HepG2 (cell line): Measurements from ENCODE around the gene ST6GALNAC4. TPM values are rescaled to one million over a fixed set of nuclear protein-coding genes. Genes with fewer than 3 reads are reported as not detected.

Source experiments
- ATAC-seq: fragments of 200-7000 bp; cut with Tn5 transposase; 3 replicates; pipeline ENCODE4 v1.9.1; 2020; ENCODE audit warnings: mild to moderate bottlenecking, moderate library complexity
- BruUV-seq: library from RNA; stranded (reverse); fragments of 400-500 nt; replicated peaks from 2 replicates; lab custom pipeline; 2021; lab: Mats Ljungman, UMichigan
- CTCF ChIA-PET: fragments of 300-600 bp; formaldehyde crosslinking; extraction: SDS; loops from one replicate; lab custom pipeline; 2021; ENCODE audit warnings: low total read pairs, inconsistent platforms, low intra/inter-chr PET ratio; lab: Yijun Ruan, JAX
- POLR2A ChIA-PET: fragments of 350-600 bp; sonication (Branson Sonifier 250); formaldehyde crosslinking; loops from one replicate; lab custom pipeline; 2020; ENCODE audit warnings: antibody characterized with exemption, inconsistent platforms; lab: Yijun Ruan, JAX
- DNase-seq: peaks from one replicate; pipeline ENCODE4 v3.0.0-alpha.2; 2015; ENCODE audit warnings: low spot score
- FAIRE-seq: peaks from 3 replicates; lab custom pipeline; 2011; peaks lifted over from hg19 to GRCh38; lab: Jason Lieb, UNC
- H2AFZ ChIP-seq: one replicate; pipeline ENCODE4 v1.6.1; 2011; ENCODE audit warnings: low read length, inconsistent platforms
- H3K27ac ChIP-seq: fragments of 300-600 bp; 3 replicates; pipeline ENCODE4 v1.8.0; 2011; ENCODE audit warnings: mixed run types, mild to moderate bottlenecking, mixed read lengths, low read length, inconsistent platforms; ENCODE audit not compliant: insufficient read depth; ENCODE audit errors: extremely low read length
- H3K27me3 ChIP-seq, 2 experiments: fragments of 200-600 bp in 1 of 2; 2 replicates in 1 of 2; 3 replicates in 1 of 2; pipeline versions ENCODE4 v1.6.0 to v1.8.0; 2011; ENCODE audit warnings: low read length in 2 of 2, mild to moderate bottlenecking in 2 of 2, moderate library complexity in 2 of 2, inconsistent platforms in 1 of 2; ENCODE audit not compliant: insufficient read depth in 2 of 2, control insufficient read depth in 1 of 2
- H3K36me3 ChIP-seq, 2 experiments: fragments of 200-600 bp in 1 of 2; replicated peaks in 1 of 2; 2 replicates in 1 of 2; 3 replicates in 1 of 2; pipeline versions ENCODE4 v1.5.1 to v1.8.0; 2011; ENCODE audit warnings: low read length in 2 of 2, inconsistent platforms in 1 of 2; ENCODE audit not compliant: insufficient read depth in 2 of 2, control insufficient read depth in 1 of 2
- H3K4me1 ChIP-seq: 2 replicates; pipeline ENCODE4 v1.5.1; 2012; ENCODE audit warnings: low read length, inconsistent platforms; ENCODE audit not compliant: insufficient read depth
- H3K4me2 ChIP-seq: 2 replicates; pipeline ENCODE4 v1.6.0; 2011; ENCODE audit warnings: low read depth, low read length, inconsistent platforms
- H3K4me3 ChIP-seq, 3 experiments: fragments of 200-600 bp in 1 of 3; sonication (generic), shearing (Covaris generic) in 1 of 3; replicated peaks in 1 of 3; 2 replicates each; pipeline ENCODE4 v1.5.1; 2011 to 2016; ENCODE audit warnings: low read length in 3 of 3, inconsistent platforms in 2 of 3, low read depth in 2 of 3, mild to moderate bottlenecking in 2 of 3, control low read depth in 1 of 3, mixed read lengths in 1 of 3; ENCODE audit not compliant: insufficient read depth in 1 of 3
- H3K79me2 ChIP-seq: one replicate; pipeline ENCODE4 v1.6.1; 2011; ENCODE audit warnings: low read length, inconsistent platforms; ENCODE audit not compliant: insufficient read depth
- H3K9ac ChIP-seq: 2 replicates; pipeline ENCODE4 v1.6.0; 2011; ENCODE audit warnings: mild to moderate bottlenecking, low read depth, low read length, inconsistent platforms; ENCODE audit not compliant: insufficient read depth
- H3K9me3 ChIP-seq: 2 replicates; pipeline ENCODE4 v1.5.1; 2012; ENCODE audit warnings: mild to moderate bottlenecking, low read length
- H4K20me1 ChIP-seq: 2 replicates; pipeline ENCODE4 v1.6.0; 2011; ENCODE audit warnings: inconsistent platforms, mild to moderate bottlenecking, low read length, moderate library complexity; ENCODE audit not compliant: insufficient read depth
- AHR ChIP-seq: IDR thresholded peaks from 2 replicates; pipeline ENCODE4 v1.6.1; 2018; ENCODE audit warnings: missing genetic modification reagents, missing compliant biosample characterization
- ATM ChIP-seq: fragments of 450-650 bp; IDR thresholded peaks from 2 replicates; pipeline ENCODE4 v1.7.1; 2017; ENCODE audit warnings: mild to moderate bottlenecking, borderline replicate concordance
- FOXM1 ChIP-seq: sonication (generic); formaldehyde crosslinking; IDR thresholded peaks from 2 replicates; pipeline ENCODE4 v1.5.0; 2020; ENCODE audit warnings: missing genetic modification reagents
- IRX3 ChIP-seq: sonication (generic); formaldehyde crosslinking; IDR thresholded peaks from 2 replicates; pipeline ENCODE4 v1.8.1; 2023; ENCODE audit warnings: mild to moderate bottlenecking, low read depth, missing genetic modification reagents, borderline replicate concordance
- KDM2A ChIP-seq: sonication (generic); formaldehyde crosslinking; IDR thresholded peaks from 2 replicates; pipeline ENCODE4 v1.4.0; 2020; ENCODE audit warnings: low read depth, missing genetic modification reagents, borderline replicate concordance
- KLF11 ChIP-seq: IDR thresholded peaks from 2 replicates; pipeline ENCODE4 v1.6.1; 2016; ENCODE audit warnings: missing compliant biosample characterization
- KMT2B ChIP-seq: IDR thresholded peaks from 2 replicates; pipeline ENCODE4 v1.6.1; 2016; ENCODE audit warnings: missing genetic modification reagents, missing compliant biosample characterization
- MED1 ChIP-seq: sonication (generic); formaldehyde crosslinking; IDR thresholded peaks from 2 replicates; pipeline ENCODE4 v1.4.0; 2020; ENCODE audit warnings: missing genetic modification reagents
- MNT ChIP-seq: fragments of 450-650 bp; IDR thresholded peaks from 2 replicates; pipeline ENCODE4 v1.6.1; 2016
- MYC ChIP-seq: sonication (generic); formaldehyde crosslinking; IDR thresholded peaks from 2 replicates; pipeline ENCODE4 v1.9.0; 2021; ENCODE audit warnings: missing genetic modification reagents, borderline replicate concordance
- RELA ChIP-seq: sonication (generic); formaldehyde crosslinking; IDR thresholded peaks from 2 replicates; pipeline ENCODE4 v1.4.0; 2020; ENCODE audit warnings: missing genetic modification reagents
- SRSF9 ChIP-seq: fragments of 200-400 bp; formaldehyde crosslinking; IDR thresholded peaks from 2 replicates; pipeline ENCODE4 v1.6.1; 2018; ENCODE audit warnings: borderline replicate concordance, mild to moderate bottlenecking, low read depth, low read length; ENCODE audit not compliant: insufficient read depth, poor library complexity, severe bottlenecking
- XBP1 ChIP-seq: sonication (generic); formaldehyde crosslinking; IDR thresholded peaks from 2 replicates; pipeline ENCODE4 v1.5.0; 2020; ENCODE audit warnings: missing genetic modification reagents
- ZBTB25 ChIP-seq: IDR thresholded peaks from 2 replicates; pipeline ENCODE4 v1.6.1; 2018; ENCODE audit warnings: missing genetic modification reagents
- ZNF20 ChIP-seq: sonication (generic); formaldehyde crosslinking; IDR thresholded peaks from 2 replicates; pipeline ENCODE4 v1.4.0; 2020; ENCODE audit warnings: mild to moderate bottlenecking, moderate library complexity, missing genetic modification reagents
- ZNF382 ChIP-seq: sonication (generic); formaldehyde crosslinking; IDR thresholded peaks from 2 replicates; pipeline ENCODE4 v1.5.0; 2020; ENCODE audit warnings: missing genetic modification reagents, mild to moderate bottlenecking, borderline replicate concordance
- ZNF557 ChIP-seq: sonication (generic); formaldehyde crosslinking; IDR thresholded peaks from 2 replicates; pipeline ENCODE4 v1.4.0; 2020; ENCODE audit warnings: missing genetic modification reagents
- WGBS: methylation state at CpG from one replicate; pipeline ENCODE4 v1.1.6; 2017; ENCODE audit warnings: low lambda C conversion rate; 5-methylcytosine and 5-hydroxymethylcytosine counted together
- in situ Hi-C: cut with HindIII; loops from 2 replicates; pipeline ENCODE4 v1.10.0; 2017; ENCODE audit warnings: low pct_unique_long_range_greater_than_20kb; ENCODE audit not compliant: extremely low pct_ligation_motif_present
- intact Hi-C: fragments of 100-400 bp; cut with micrococcal nuclease; formaldehyde crosslinking; loops from one replicate; pipeline ENCODE4 v1.10.0; 2022; ENCODE audit not compliant: unreplicated experiment
- polyA plus RNA-seq, 8 experiments: library from polyadenylated mRNA; depleted of rRNA in 3 of 8; stranded (reverse) in 7 of 8; unstranded in 1 of 8; fragments of >200 nt; fragmentation: Illumina TruSeq in 4 of 8; extraction: Trizol in 4 of 8; gene quantifications; 2 replicates each; pipeline versions ENCODE4 v1.2.1 to v1.2.3, GENCODE V29; 2011 to 2016; ENCODE audit warnings: low read depth in 4 of 8, missing spikeins in 1 of 8, mixed read lengths in 1 of 8; ENCODE audit not compliant: insufficient read depth in 1 of 8
- total RNA-seq, 5 experiments: library from RNA; depleted of rRNA; stranded (reverse); fragments of >200 nt; fragmentation: Illumina TruSeq; extraction: Trizol; gene quantifications; 2 replicates each; pipeline ENCODE4 v1.2.3, GENCODE V29; 2016; ENCODE audit warnings: low read depth in 1 of 5

ST6GALNAC4 gene
- total and polyA plus RNA-seq, 2 of the 13 experiments (the other 11 are each of a cell fraction or from before 2014, with no cell fraction given): 18.8 to 27.7 TPM

- in situ Hi-C loops (no loop called here), intact Hi-C loops (no loop called here)
- Histone ChIP-seq H3K27ac (no peak overlapping the region), H3K9ac (no peak overlapping the region), H3K4me1 (peaks cover 51% of the 10 kb centered on the region), H3K79me2 (peaks cover 87% of the 10 kb centered on the region), H3K27me3 (no peaks in the 10 kb centered on the region), H3K36me3 (peaks cover 0 to 9% of the 10 kb centered on the region in 2 experiments; a peak in 3 of 5 replicates), H2AFZ (no peak overlapping the region), H3K4me3 (no peak overlapping the region), H3K4me2 (no peak overlapping the region), H3K9me3 (no peaks in the 10 kb centered on the region), H4K20me1 (0 out of 2 replicates have a peak, but pooled peaks cover 3% of the 10 kb centered on the region)
- WGBS: 97% methylated on average over 4 of the region's 4 CpGs
- ChIA-PET CTCF (no interaction called here), POLR2A (no interaction called here)
- FAIRE-seq: no peak
- no peak for TF ChIP-seq XBP1 (CRISPR knock-in tag)
- no peak for TF ChIP-seq MED1 (CRISPR knock-in tag)
- no peak for TF ChIP-seq FOXM1 (CRISPR knock-in tag)
- TF ChIP-seq ZBTB25 (CRISPR knock-in tag): no peak
- no peak for TF ChIP-seq KMT2B (CRISPR knock-in tag)
- TF ChIP-seq ZNF382 (CRISPR knock-in tag): no peak
- DNase-seq: no peak
- BruUV-seq: no TSS peak
- ATAC-seq: no peak
These were observed 42.6 kb upstream of the ST6GALNAC4 start for GRCh38 chr9:127959398-127959797.

GRCh38 chr9:127958728-127959127, 41.9 kb upstream of the ST6GALNAC4 start:
- Histone ChIP-seq H2AFZ (no peak overlapping the region), H3K4me1 (peaks cover 51% of the 10 kb centered on the region), H3K4me2 (no peak overlapping the region), H3K36me3 (peaks cover 0 to 9% of the 10 kb centered on the region in 2 experiments; a peak in 3 of 5 replicates), H3K9ac (no peak overlapping the region), H3K79me2 (peaks cover 87% of the 10 kb centered on the region), H3K9me3 (no peaks in the 10 kb centered on the region), H4K20me1 (0 out of 2 replicates have a peak, but pooled peaks cover 3% of the 10 kb centered on the region), H3K27me3 (no peaks in the 10 kb centered on the region), H3K27ac (no peak overlapping the region), H3K4me3 (no peak overlapping the region)
- in situ Hi-C loops (no loop called here), intact Hi-C loops (no loop called here)
- 100% methylated on average over 1 of the region's 1 CpG for WGBS
- ChIA-PET CTCF (no interaction called here), POLR2A (no interaction called here)
- no peak for DNase-seq
- FAIRE-seq: no peak
- BruUV-seq: no TSS peak
- no peak for ATAC-seq
- no peak for TF ChIP-seq KDM2A (CRISPR knock-in tag)
- TF ChIP-seq ATM: no peak
- no peak for TF ChIP-seq ZNF557 (CRISPR knock-in tag)
- no peak for TF ChIP-seq KLF11 (CRISPR knock-in tag)
- no peak for TF ChIP-seq RELA
- TF ChIP-seq IRX3 (CRISPR knock-in tag): no peak
- no peak for TF ChIP-seq SRSF9
- no peak for TF ChIP-seq MYC
- no peak for TF ChIP-seq AHR
- no peak for TF ChIP-seq MNT
- TF ChIP-seq ZNF20 (CRISPR knock-in tag): no peak
